ENCODE measurements around the gene COL13A1.

GRCh38 chr10:69948261-69948660, 146.6 kb downstream of the COL13A1 start:
- TF ChIP-seq HNF4A (conservative IDR thresholded peaks at IDR 0.05) (no peak), TAF1 (conservative IDR thresholded peaks at IDR 0.05) (no peak), REST (IDR thresholded peaks at IDR 0.05) (no peak), FOXA1 (IDR thresholded peaks at IDR 0.05) (no peak), SP1 (IDR thresholded peaks at IDR 0.05) (no peak), GABPA (IDR thresholded peaks at IDR 0.05 in 1 of 2, conservative IDR thresholded peaks at IDR 0.05 in 1 of 2) (no peak)
- TF ChIP-seq, protein P1, sequence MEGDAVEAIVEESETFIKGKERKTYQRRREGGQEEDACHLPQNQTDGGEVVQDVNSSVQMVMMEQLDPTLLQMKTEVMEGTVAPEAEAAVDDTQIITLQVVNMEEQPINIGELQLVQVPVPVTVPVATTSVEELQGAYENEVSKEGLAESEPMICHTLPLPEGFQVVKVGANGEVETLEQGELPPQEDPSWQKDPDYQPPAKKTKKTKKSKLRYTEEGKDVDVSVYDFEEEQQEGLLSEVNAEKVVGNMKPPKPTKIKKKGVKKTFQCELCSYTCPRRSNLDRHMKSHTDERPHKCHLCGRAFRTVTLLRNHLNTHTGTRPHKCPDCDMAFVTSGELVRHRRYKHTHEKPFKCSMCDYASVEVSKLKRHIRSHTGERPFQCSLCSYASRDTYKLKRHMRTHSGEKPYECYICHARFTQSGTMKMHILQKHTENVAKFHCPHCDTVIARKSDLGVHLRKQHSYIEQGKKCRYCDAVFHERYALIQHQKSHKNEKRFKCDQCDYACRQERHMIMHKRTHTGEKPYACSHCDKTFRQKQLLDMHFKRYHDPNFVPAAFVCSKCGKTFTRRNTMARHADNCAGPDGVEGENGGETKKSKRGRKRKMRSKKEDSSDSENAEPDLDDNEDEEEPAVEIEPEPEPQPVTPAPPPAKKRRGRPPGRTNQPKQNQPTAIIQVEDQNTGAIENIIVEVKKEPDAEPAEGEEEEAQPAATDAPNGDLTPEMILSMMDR (IDR thresholded peaks at IDR 0.05; ENCODE audit: low read depth, low read length, missing input control): no peak
- TF ChIP-seq, protein P2, sequence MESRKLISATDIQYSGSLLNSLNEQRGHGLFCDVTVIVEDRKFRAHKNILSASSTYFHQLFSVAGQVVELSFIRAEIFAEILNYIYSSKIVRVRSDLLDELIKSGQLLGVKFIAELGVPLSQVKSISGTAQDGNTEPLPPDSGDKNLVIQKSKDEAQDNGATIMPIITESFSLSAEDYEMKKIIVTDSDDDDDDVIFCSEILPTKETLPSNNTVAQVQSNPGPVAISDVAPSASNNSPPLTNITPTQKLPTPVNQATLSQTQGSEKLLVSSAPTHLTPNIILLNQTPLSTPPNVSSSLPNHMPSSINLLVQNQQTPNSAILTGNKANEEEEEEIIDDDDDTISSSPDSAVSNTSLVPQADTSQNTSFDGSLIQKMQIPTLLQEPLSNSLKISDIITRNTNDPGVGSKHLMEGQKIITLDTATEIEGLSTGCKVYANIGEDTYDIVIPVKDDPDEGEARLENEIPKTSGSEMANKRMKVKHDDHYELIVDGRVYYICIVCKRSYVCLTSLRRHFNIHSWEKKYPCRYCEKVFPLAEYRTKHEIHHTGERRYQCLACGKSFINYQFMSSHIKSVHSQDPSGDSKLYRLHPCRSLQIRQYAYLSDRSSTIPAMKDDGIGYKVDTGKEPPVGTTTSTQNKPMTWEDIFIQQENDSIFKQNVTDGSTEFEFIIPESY (IDR thresholded peaks at IDR 0.05): no peak
